GM23338 (cell line): ENCODE data around the gene SHF. TPM values are rescaled to one million over a fixed set of nuclear protein-coding genes. Genes with fewer than 3 reads are reported as not detected.

Experiments used
- CREB1 ChIP-seq: fragments of 250-450 bp; sonication (Bioruptor Pico); IDR thresholded peaks from 2 replicates; pipeline ENCODE4 v1.5.0; 2020; ENCODE audit warnings: low read depth, mild to moderate bottlenecking, moderate library complexity
- EZH2phosphoT487 ChIP-seq: fragments of 200-600 bp; sonication (generic); IDR thresholded peaks from one replicate; pipeline ENCODE4 v1.8.1; 2018; ENCODE audit warnings: antibody characterized with exemption; ENCODE audit not compliant: unreplicated experiment
- JUNB ChIP-seq: IDR thresholded peaks from one replicate; pipeline ENCODE4 v1.6.1; 2016; ENCODE audit warnings: antibody characterized with exemption; ENCODE audit not compliant: unreplicated experiment
- POLR2AphosphoS5 ChIP-seq: IDR thresholded peaks from 2 replicates; pipeline ENCODE4 v1.6.1; 2016; ENCODE audit warnings: antibody characterized with exemption, low read depth
- REST ChIP-seq: IDR thresholded peaks from one replicate; pipeline ENCODE4 v1.6.1; 2018; ENCODE audit warnings: antibody characterized with exemption; ENCODE audit not compliant: unreplicated experiment
- STAT1 ChIP-seq: IDR thresholded peaks from one replicate; pipeline ENCODE4 v1.6.1; 2016; ENCODE audit warnings: antibody characterized with exemption; ENCODE audit not compliant: unreplicated experiment
- ZNF114 ChIP-seq: fragments of 250-450 bp; sonication (Bioruptor Pico); IDR thresholded peaks from 2 replicates; pipeline ENCODE4 v1.5.0; 2020; ENCODE audit warnings: mild to moderate bottlenecking, moderate library complexity
- ZNF331 ChIP-seq: fragments of 250-450 bp; sonication (Bioruptor Pico); IDR thresholded peaks from 2 replicates; pipeline ENCODE4 v1.5.0; 2020; ENCODE audit warnings: low read depth, mild to moderate bottlenecking, moderate library complexity
- ZNF462 ChIP-seq: fragments of 250-450 bp; sonication (Bioruptor Pico); IDR thresholded peaks from 2 replicates; pipeline ENCODE4 v1.5.0; 2020; ENCODE audit warnings: mild to moderate bottlenecking, moderate library complexity
- polyA plus RNA-seq: library from polyadenylated mRNA; unstranded; fragments of >200 nt; fragmentation: Nextera tagmentation; extraction: Ambion mirVana; gene quantifications from 2 replicates; pipeline ENCODE4 v1.2.1, GENCODE V29; 2016
- total RNA-seq: library from RNA; depleted of rRNA; stranded (reverse); fragments of >200 nt; shearing (Covaris generic); gene quantifications from 2 replicates; pipeline ENCODE4 v1.2.3, GENCODE V29; 2014

The SHF gene
- total and polyA plus RNA-seq, 2 experiments from 2014 or later: 5.8 to 15.6 TPM

- no peak for TF ChIP-seq REST
- TF ChIP-seq ZNF331 (CRISPR knock-in tag): no peak
- TF ChIP-seq EZH2phosphoT487: no peak
- no peak for TF ChIP-seq POLR2AphosphoS5
- no peak for TF ChIP-seq JUNB
- TF ChIP-seq CREB1: no peak
- no peak for TF ChIP-seq STAT1
- TF ChIP-seq ZNF462 (CRISPR knock-in tag): no peak
- no peak for TF ChIP-seq ZNF114
These were observed 24.3 kb downstream of the SHF start (continued) for GRCh38 chr15:45163508-45163856.
